ENCODE measurements around the gene FBXW11.

DNA sequence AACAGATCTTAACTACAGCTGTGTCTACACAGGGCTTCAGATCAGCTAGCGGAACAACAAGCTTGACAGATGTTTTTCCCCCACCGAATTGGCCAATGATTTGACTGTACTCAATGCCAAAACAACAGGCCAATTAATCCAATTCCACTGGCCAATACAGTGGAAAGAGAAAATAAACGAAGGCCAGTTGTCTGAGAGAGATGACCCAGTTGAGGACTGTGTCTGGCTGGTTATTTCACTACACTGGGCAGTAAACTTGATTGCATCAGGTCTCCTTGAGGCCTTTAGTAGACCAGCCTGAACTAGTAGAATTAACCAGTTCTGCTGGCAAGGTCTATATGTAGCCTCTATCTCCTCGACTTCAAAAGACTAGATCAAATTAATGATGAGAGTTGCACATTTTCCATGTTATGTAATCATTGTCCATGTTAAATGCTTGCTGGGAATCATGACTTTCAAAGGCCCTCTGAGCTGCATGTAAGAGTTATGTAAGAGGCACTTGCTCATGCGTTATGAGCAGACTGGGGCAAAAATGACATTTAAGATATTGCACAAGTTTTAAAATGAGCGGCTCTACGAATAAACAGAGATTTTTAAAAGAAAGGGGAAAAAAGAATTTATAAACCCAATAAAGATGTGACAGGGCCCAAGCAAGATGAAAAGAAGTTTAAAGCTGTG is 192.5 kb downstream of the FBXW11 start:
- TF ChIP-seq POLR2A (IDR thresholded peaks at IDR 0.05) (no peak), EP300 (IDR thresholded peaks at IDR 0.05) (no peak)
- TF ChIP-seq, protein P1, sequence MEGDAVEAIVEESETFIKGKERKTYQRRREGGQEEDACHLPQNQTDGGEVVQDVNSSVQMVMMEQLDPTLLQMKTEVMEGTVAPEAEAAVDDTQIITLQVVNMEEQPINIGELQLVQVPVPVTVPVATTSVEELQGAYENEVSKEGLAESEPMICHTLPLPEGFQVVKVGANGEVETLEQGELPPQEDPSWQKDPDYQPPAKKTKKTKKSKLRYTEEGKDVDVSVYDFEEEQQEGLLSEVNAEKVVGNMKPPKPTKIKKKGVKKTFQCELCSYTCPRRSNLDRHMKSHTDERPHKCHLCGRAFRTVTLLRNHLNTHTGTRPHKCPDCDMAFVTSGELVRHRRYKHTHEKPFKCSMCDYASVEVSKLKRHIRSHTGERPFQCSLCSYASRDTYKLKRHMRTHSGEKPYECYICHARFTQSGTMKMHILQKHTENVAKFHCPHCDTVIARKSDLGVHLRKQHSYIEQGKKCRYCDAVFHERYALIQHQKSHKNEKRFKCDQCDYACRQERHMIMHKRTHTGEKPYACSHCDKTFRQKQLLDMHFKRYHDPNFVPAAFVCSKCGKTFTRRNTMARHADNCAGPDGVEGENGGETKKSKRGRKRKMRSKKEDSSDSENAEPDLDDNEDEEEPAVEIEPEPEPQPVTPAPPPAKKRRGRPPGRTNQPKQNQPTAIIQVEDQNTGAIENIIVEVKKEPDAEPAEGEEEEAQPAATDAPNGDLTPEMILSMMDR (IDR thresholded peaks at IDR 0.05): no peak
